Esophagus squamous epithelium (tissue), 4 donors: Measurements from ENCODE around the gene TNIP1.

Experiments used
- POLR2A ChIP-seq, 4 donors: fragments of 450-650 bp; IDR thresholded peaks; one replicate each; pipeline ENCODE4 v1.6.1; 2017; ENCODE audit warnings: antibody characterized with exemption in 4 of 4, mild to moderate bottlenecking in 4 of 4, moderate library complexity in 3 of 4
- TF ChIP-seq, protein P1 (sequence below), 6 experiments: fragments of 450-650 bp in 4 of 6; fragments of 200-600 bp in 2 of 6; sonication (generic) in 2 of 6; IDR thresholded peaks; one replicate each; pipeline ENCODE4 v1.5.1; 2016 to 2019; ENCODE audit warnings: antibody characterized with exemption in 6 of 6, mild to moderate bottlenecking in 4 of 6, moderate library complexity in 4 of 6

GRCh38 chr5:151097061-151097460 lies 16.2 kb upstream of the TNIP1 start:
- TF ChIP-seq, protein P1, sequence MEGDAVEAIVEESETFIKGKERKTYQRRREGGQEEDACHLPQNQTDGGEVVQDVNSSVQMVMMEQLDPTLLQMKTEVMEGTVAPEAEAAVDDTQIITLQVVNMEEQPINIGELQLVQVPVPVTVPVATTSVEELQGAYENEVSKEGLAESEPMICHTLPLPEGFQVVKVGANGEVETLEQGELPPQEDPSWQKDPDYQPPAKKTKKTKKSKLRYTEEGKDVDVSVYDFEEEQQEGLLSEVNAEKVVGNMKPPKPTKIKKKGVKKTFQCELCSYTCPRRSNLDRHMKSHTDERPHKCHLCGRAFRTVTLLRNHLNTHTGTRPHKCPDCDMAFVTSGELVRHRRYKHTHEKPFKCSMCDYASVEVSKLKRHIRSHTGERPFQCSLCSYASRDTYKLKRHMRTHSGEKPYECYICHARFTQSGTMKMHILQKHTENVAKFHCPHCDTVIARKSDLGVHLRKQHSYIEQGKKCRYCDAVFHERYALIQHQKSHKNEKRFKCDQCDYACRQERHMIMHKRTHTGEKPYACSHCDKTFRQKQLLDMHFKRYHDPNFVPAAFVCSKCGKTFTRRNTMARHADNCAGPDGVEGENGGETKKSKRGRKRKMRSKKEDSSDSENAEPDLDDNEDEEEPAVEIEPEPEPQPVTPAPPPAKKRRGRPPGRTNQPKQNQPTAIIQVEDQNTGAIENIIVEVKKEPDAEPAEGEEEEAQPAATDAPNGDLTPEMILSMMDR (IDR thresholded peaks at IDR 0.05), result no peak
- TF ChIP-seq POLR2A (IDR thresholded peaks at IDR 0.05), result no peak
